Common myeloid progenitor, CD34-positive (primary cell): ENCODE measurements around the gene SLC6A5.

Source experiments
- CTCF ChIA-PET: fragments of 350-600 bp; sonication (Branson Sonifier 250); formaldehyde crosslinking; loops from one replicate; lab custom pipeline; 2021; ENCODE audit warnings: antibody characterized with exemption; lab: Charles Lee
- POLR2A ChIA-PET: fragments of 350-600 bp; sonication (Branson Sonifier 250); formaldehyde crosslinking; loops from one replicate; lab custom pipeline; 2021; ENCODE audit warnings: antibody characterized with exemption; lab: Charles Lee
- DNase-seq, 3 donors: peaks; one replicate each; pipeline versions ENCODE4 v3.0.0 to v3.0.0-alpha.2; 2013
- H3K27ac ChIP-seq, 2 experiments: 1 replicate in 1 of 2; 2 replicates in 1 of 2; pipeline ENCODE4 v1.7.0; 2013; ENCODE audit warnings: inconsistent platforms in 2 of 2, low read length in 2 of 2, mild to moderate bottlenecking in 2 of 2, low read depth in 1 of 2, moderate library complexity in 1 of 2; ENCODE audit not compliant: severe bottlenecking in 2 of 2, insufficient read depth in 1 of 2, poor library complexity in 1 of 2
- H3K27me3 ChIP-seq, 5 experiments: replicated peaks in 2 of 5; 1 replicate in 3 of 5; 2 replicates in 2 of 5; pipeline versions ENCODE4 v1.6.1 to v1.7.0; 2013; ENCODE audit warnings: low read length in 4 of 5, mild to moderate bottlenecking in 2 of 5, moderate library complexity in 2 of 5, inconsistent platforms in 1 of 5; ENCODE audit not compliant: insufficient read depth in 5 of 5, control insufficient read depth in 4 of 5
- H3K36me3 ChIP-seq, 4 experiments: 1 replicate in 2 of 4; 2 replicates in 2 of 4; pipeline versions ENCODE4 v1.6.1 to v1.7.0; 2013; ENCODE audit warnings: low read length in 3 of 4, control low read depth in 1 of 4, mild to moderate bottlenecking in 1 of 4; ENCODE audit not compliant: control insufficient read depth in 4 of 4, insufficient read depth in 4 of 4
- H3K4me1 ChIP-seq, 4 experiments: 1 replicate in 3 of 4; 2 replicates in 1 of 4; pipeline versions ENCODE4 v1.6.1 to v1.7.1; 2013; ENCODE audit warnings: low read length in 3 of 4, mild to moderate bottlenecking in 3 of 4, control low read depth in 1 of 4, inconsistent platforms in 1 of 4, moderate library complexity in 1 of 4; ENCODE audit not compliant: control insufficient read depth in 4 of 4, insufficient read depth in 4 of 4; ENCODE audit errors: control extremely low read depth in 1 of 4
- H3K4me3 ChIP-seq, 7 experiments: 1 replicate in 4 of 7; 2 replicates in 3 of 7; pipeline versions ENCODE4 v1.5.1 to v1.7.0; 2013; ENCODE audit warnings: mild to moderate bottlenecking in 7 of 7, low read length in 6 of 7, moderate library complexity in 6 of 7, inconsistent platforms in 2 of 7, low read depth in 2 of 7, control low read depth in 1 of 7; ENCODE audit not compliant: insufficient read depth in 4 of 7, control insufficient read depth in 1 of 7; ENCODE audit errors: extremely low read depth in 1 of 7
- H3K9me3 ChIP-seq, 5 experiments: 1 replicate in 4 of 5; 2 replicates in 1 of 5; pipeline versions ENCODE4 v1.6.1 to v1.7.1; 2013; ENCODE audit warnings: low read length in 4 of 5, mild to moderate bottlenecking in 2 of 5, inconsistent platforms in 1 of 5, low read depth in 1 of 5, moderate library complexity in 1 of 5; ENCODE audit not compliant: control insufficient read depth in 4 of 5, insufficient read depth in 2 of 5; ENCODE audit errors: control extremely low read depth in 1 of 5
- WGBS: methylation state at CpG from one replicate; pipeline ENCODE4 v1.1.5; 2013; ENCODE audit not compliant: insufficient coverage; 5-methylcytosine and 5-hydroxymethylcytosine counted together

Gene SLC6A5

DNA sequence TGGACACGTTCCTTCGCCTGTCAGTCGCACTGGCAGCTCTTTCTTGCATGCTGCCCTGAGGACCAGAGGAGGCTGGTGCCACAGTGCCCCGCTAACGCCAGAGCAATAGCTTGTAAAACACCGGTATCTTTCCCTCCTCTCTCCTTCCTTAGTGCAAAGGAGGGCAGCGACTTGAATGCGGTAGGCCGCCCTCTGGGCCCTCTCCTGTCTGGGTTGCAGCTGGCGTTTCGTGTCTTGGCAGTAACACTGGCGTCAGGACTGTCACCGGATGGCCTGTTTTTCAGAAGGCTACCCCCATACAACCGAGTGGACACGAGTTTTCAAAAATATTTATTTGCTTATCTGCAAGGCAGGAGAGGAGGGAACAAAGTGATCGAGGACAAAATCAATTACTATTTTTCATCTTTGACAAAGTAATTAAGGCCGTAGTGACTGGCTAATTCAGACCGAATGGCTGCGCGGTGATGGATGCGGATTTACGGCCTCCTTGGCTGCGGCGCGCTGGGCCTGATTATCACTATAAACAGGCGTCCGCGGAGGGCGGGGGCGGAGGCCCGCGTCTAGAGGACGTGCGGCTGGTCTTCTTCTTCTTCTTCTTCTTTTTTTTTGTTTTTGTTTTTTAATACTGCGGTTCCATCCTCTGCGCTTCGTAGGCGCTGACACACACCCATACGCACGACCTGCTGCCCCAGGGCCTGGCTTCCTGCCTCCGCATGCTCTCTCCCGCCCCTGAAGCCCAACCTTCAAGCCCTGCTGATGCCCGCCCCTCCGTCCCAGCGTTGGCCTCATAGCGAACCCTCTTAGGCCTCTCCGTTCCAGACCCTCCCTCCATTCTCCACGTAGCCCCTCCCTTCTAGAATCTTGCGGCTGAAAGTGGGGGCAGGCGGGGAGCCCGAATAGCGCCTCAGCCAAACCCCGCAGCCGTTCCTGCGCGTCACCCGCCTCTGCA, 2.9 kb upstream of the SLC6A5 start:
- Histone ChIP-seq H3K36me3 (no peaks in the 10 kb centered on the region), H3K9me3 (peaks cover 0 to 9% (median 0%) of the 10 kb centered on the region in 5 experiments), H3K4me1 (peaks cover 0 to 12% (median 0%) of the 10 kb centered on the region in 4 experiments), H3K27ac (no peak overlapping the region), H3K4me3 (peak overlapping the region in 3 of 7 experiments; percentile 28 to 38 (median 36)), H3K27me3 (peaks cover 21 to 92% (median 53%) of the 10 kb centered on the region in 5 experiments)
- POLR2A ChIA-PET = no interaction called here
- 7% methylated on average over 50 of the region's 57 CpGs for WGBS
- DNase-seq = peak; percentile 21 to 51 (median 43)
- CTCF ChIA-PET = interaction anchor here (1.3 kb wide), 1 partner anchor 14 kb away, joined by 7 read pairs; no protein-coding TSS in a partner anchor

DNA sequence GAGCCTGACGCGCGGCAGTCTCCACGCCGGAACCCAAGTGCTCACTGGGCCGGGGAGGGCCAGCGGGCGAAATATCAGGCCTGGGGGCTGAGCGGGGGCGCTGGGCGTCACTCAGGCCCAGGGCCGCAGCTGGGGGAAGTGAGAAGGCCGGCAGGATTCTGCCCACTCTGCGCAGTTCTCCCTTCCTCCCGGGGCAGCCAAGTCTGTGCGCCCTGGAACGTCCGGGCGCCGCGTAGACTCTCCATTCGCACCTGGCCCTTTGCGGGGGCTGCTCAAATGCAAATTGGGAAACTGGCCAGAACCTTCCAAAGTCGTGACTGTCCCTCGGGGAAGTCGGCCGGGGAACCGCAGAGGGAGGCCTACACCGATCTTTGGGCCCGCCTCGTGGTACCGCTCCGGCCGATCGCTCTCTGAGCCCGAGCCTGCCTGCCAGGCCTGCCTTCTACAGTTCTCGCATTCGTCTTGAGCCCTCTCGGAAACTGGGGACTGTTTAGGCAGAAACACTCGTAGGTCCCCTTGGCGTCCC, 2.2 kb upstream of the SLC6A5 start:
- peak overlapping the region in 3 of 7 experiments; percentile 16 to 38 (median 28) for H3K4me3 ChIP-seq
- ChIA-PET CTCF (no interaction called here), POLR2A (no interaction called here)
- WGBS = 5% methylated on average over 36 of the region's 41 CpGs
- peaks cover 0 to 9% (median 0%) of the 10 kb centered on the region in 5 experiments for H3K9me3 ChIP-seq
- no peak for DNase-seq
- H3K27me3 ChIP-seq = peaks cover 21 to 99% (median 61%) of the 10 kb centered on the region in 5 experiments
- no peak overlapping the region for H3K27ac ChIP-seq
- H3K36me3 ChIP-seq = no peaks in the 10 kb centered on the region
- H3K4me1 ChIP-seq = peaks cover 0 to 12% (median 0%) of the 10 kb centered on the region in 4 experiments

DNA sequence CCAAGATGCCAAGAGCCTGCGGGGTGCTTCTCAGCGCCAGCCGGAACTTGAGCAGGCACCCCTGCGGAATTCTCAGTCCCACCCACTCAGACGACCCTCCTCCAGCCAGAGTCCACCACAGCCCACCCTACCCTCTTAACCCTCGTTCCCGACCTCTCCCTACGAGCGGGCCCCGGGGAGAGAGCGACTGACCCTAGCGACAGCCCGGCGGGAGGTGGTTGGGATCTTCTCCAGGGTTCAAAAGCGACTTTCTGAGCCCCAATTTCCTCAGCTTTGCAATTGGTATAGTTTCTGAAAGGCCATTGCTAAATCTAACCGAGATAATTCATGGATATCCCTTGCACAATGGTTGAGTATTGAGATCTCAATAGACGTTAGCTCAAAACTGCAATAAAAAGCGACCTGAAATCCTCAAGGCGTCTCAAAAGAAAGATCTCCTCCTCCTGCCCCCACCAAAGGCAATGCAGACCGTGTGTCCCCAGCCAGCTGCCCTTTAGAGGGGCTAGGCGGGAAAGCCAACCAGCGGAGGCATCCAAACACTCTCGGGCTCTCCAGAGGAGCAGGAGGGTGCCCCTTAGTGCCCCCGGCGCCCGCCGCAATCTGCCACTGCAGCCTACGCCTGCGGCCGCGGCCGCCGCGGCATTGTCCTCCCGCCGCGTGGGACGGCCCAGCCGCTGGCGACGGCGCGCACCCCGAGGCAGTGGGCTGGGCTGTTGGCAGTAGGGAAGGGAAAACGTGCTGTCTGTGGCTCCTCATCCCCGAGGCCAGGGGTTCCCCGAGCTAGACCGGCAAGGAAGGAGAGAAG, 1.5 kb upstream of the SLC6A5 start:
- CTCF ChIA-PET = no interaction called here

DNA sequence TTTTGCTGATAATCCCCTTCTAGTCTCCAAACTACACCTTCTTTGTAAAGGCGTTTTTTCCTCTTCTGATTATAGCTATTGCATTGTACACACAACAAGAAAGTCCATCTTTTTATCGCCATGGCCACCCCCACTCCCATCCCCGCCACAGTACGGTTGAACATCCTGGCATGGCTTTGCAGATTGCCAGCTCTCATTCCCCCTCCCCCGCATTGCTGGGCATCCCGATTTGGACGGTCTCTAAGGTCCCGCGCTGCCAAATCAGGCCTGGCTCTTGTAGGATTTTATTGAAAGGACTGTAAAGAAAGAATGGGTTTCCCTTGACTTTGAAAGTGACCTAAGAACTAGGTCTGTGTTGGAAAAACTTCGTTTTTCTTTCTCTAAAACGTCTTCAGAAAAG, 916 bp upstream of the SLC6A5 start:
- no peak for DNase-seq
- no peak overlapping the region for H3K27ac ChIP-seq
- WGBS = 9% methylated on average over 4 of the region's 11 CpGs
- H3K9me3 ChIP-seq = peaks cover 0 to 9% (median 0%) of the 10 kb centered on the region in 5 experiments
- H3K4me1 ChIP-seq = peaks cover 0 to 12% (median 0%) of the 10 kb centered on the region in 4 experiments
- no peaks in the 10 kb centered on the region for H3K36me3 ChIP-seq
- CTCF ChIA-PET = no interaction called here
- peaks cover 15 to 99% (median 67%) of the 10 kb centered on the region in 5 experiments for H3K27me3 ChIP-seq
- H3K4me3 ChIP-seq = no peak overlapping the region
- POLR2A ChIA-PET = no interaction called here

More for the DNA sequence above, 1.5 kb upstream of the SLC6A5 start:
- peaks cover 20 to 99% (median 61%) of the 10 kb centered on the region in 5 experiments for H3K27me3 ChIP-seq
- POLR2A ChIA-PET = no interaction called here
- peak overlapping the region in 1 of 7 experiments; percentile 28 for H3K4me3 ChIP-seq
- H3K36me3 ChIP-seq = no peaks in the 10 kb centered on the region
- WGBS = 1% methylated on average over 26 of the region's 48 CpGs
- H3K4me1 ChIP-seq = peaks cover 0 to 12% (median 0%) of the 10 kb centered on the region in 4 experiments
- H3K9me3 ChIP-seq = peaks cover 0 to 9% (median 0%) of the 10 kb centered on the region in 5 experiments
- no peak for DNase-seq
- H3K27ac ChIP-seq = no peak overlapping the region

DNA sequence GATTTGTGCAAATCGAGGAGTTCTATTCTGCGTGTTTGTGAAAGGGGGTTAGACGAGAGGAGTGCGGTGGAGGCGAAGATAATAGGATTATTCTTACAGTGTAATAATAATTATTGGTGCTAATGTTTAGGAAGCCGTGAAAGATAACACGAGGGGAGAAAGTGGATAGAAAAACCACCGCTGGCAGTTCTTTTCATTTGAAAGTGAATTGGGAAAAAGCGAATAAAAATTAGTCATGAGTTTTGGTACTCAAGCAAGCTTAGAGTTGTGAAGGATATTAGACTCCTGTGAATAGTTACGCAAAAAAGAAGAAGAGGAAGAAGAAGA, 575 bp downstream of the SLC6A5 start:
- CTCF ChIA-PET = interaction anchor here (1.1 kb wide), 2 partner anchors 10 to 11 kb away, joined by 3 to 4 read pairs; no protein-coding TSS in a partner anchor

DNA sequence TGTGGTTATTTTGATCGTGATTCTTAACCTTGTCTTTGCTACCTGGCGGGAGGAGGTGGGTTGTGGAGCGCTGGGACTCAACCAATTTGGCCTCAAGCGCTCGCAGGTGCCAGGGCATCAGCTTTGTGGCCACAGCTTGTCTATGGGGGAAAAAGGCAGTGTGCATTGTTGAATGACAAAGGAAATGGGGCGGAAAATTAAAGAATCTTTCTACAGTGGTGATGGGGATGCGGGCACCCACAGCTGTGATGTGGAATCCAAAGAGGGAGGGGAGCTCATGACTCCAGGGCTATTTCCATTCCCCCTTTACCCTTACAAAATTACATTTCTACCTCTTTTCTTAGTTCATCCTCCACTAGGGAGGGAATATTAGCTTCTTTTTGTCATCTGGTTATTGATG, 1.1 kb downstream of the SLC6A5 start:
- Histone ChIP-seq H3K9me3 (peaks cover 0 to 9% (median 0%) of the 10 kb centered on the region in 5 experiments), H3K4me3 (no peak overlapping the region), H3K27ac (no peak overlapping the region), H3K4me1 (peaks cover 0 to 12% (median 0%) of the 10 kb centered on the region in 4 experiments), H3K36me3 (no peaks in the 10 kb centered on the region), H3K27me3 (peaks cover 5 to 100% (median 76%) of the 10 kb centered on the region in 5 experiments)
- WGBS = 12% methylated on average over 5 of the region's 7 CpGs
- ChIA-PET POLR2A (no interaction called here), CTCF (interaction anchor here (1.1 kb wide), 2 partner anchors 9 to 11 kb away, joined by 3 to 4 read pairs; no protein-coding TSS in a partner anchor)
- no peak for DNase-seq

More for the DNA sequence above, 575 bp downstream of the SLC6A5 start:
- 12% methylated on average over 9 of the region's 10 CpGs for WGBS
- no peak overlapping the region for H3K4me3 ChIP-seq
- H3K27ac ChIP-seq = no peak overlapping the region
- no peak for DNase-seq
- peaks cover 0 to 12% (median 0%) of the 10 kb centered on the region in 4 experiments for H3K4me1 ChIP-seq
- no peaks in the 10 kb centered on the region for H3K36me3 ChIP-seq
- peaks cover 0 to 9% (median 0%) of the 10 kb centered on the region in 5 experiments for H3K9me3 ChIP-seq
- POLR2A ChIA-PET = no interaction called here
- H3K27me3 ChIP-seq = peaks cover 7 to 100% (median 74%) of the 10 kb centered on the region in 5 experiments
